ENCODE data around the gene GALNT2. TPM values are rescaled to one million over a fixed set of nuclear protein-coding genes. Genes with fewer than 3 reads are reported as not detected.

Gene GALNT2
- total and polyA plus RNA-seq, 9 of the 15 experiments (the other 6 are each of a cell fraction or from before 2014, with no cell fraction given) = 1.6 to 106 (median 51.9) TPM

- DNase-seq (ENCODE audit: extremely low read depth in 1 of 4, low spot score in 3 of 4) (peak in 1 of 4 experiments; percentile 54), FAIRE-seq (peak; percentile 11), ATAC-seq (no peak; the same call in 2 of the 3 replicates)
- H2AFZ ChIP-seq (ENCODE audit: low read depth, low read length) = peak overlapping the region; percentile 61; the same call in 1 of the 2 replicates
- H3K27me3 ChIP-seq (ENCODE audit: control insufficient read depth in 2 of 2, insufficient read depth in 2 of 2, low read length in 2 of 2) = no peaks in the 10 kb centered on the region
- H3K9me3 ChIP-seq (replicated peaks; ENCODE audit: control insufficient read depth, insufficient read depth, low read depth, low read length) = peaks cover 4% of the 10 kb centered on the region
- peaks cover 71% of the 10 kb centered on the region for H3K79me2 ChIP-seq (ENCODE audit: control insufficient read depth, insufficient read depth, low read length)
- in situ Hi-C loops (cut with MboI) = no loop called here
- H3K4me1 ChIP-seq (replicated peaks in 1 of 2; ENCODE audit: control insufficient read depth in 2 of 2, insufficient read depth in 2 of 2, low read length in 2 of 2) = peaks cover 28 to 51% of the 10 kb centered on the region in 2 experiments
- H3K4me2 ChIP-seq (ENCODE audit: insufficient read depth, low read length) = peak overlapping the region; percentile 77
- H3K9ac ChIP-seq (ENCODE audit: insufficient read depth in 1 of 2, low read depth in 2 of 2, low read length in 2 of 2) = peak overlapping the region; percentile 77 to 95; a peak in 3 of 4 replicates
- peak overlapping the region; percentile 74 for H3K27ac ChIP-seq (ENCODE audit: extremely low read depth, low read depth, low read length)
- H3K4me3 ChIP-seq = peak overlapping the region; percentile 82
- ChIA-PET POLR2A (interaction anchor here (0.5 to 3.0 kb wide), 7 partner anchors 10 to 193 kb away, joined by 3 to 21 read pairs (median 3); no protein-coding TSS in a partner anchor), CTCF (ENCODE audit: low intra/inter-chr PET ratio) (no interaction called here)
- TSS peak; percentile 45 for BruUV-seq (replicated peaks)
- intact Hi-C loops (cut with micrococcal nuclease) = loop anchor here (2.0 to 10.0 kb wide), 3 partner anchors 58 to 794 kb away; partner anchors contain the start of gene RAB4A
- H3K36me3 ChIP-seq (ENCODE audit: control insufficient read depth, insufficient read depth, low read length) = 0 out of 3 replicates have a peak, but pooled peaks cover 5% of the 10 kb centered on the region
- H3K9me1 ChIP-seq (ENCODE audit: control insufficient read depth, insufficient read depth, low read length) = peaks cover 9% of the 10 kb centered on the region
- H4K20me1 ChIP-seq (replicated peaks; ENCODE audit: control insufficient read depth, insufficient read depth, low read length) = peaks cover 36% of the 10 kb centered on the region
- WGBS (ENCODE audit: insufficient coverage, low coverage, missing lambda C conversion rate) = 5% methylated on average over 13 of the region's 13 CpGs
- no peak for TF ChIP-seq XRCC5 (IDR thresholded peaks at IDR 0.05; ENCODE audit: low read depth, low read length)
- peak; percentile 44; the same call in 1 of the 2 replicates for TF ChIP-seq USF1 (CRISPR knock-in tag; IDR thresholded peaks at IDR 0.05)
- no peak for TF ChIP-seq U2AF1 (optimal IDR thresholded peaks at IDR 0.05; ENCODE audit: low read depth, low read length)
- TF ChIP-seq RNF2 (IDR thresholded peaks at IDR 0.05) = no peak
- TF ChIP-seq HDAC1 (IDR thresholded peaks at IDR 0.05) = peak in 1 of 2 experiments; percentile 43; a peak in 1 of 4 replicates
- peak; percentile 37; the same call in 1 of the 2 replicates for TF ChIP-seq USF2 (CRISPR knock-in tag; IDR thresholded peaks at IDR 0.05)
- 0 out of 4 replicates have a peak, but pooled peaks of 1 of the 2 experiments have one; percentile 18 for TF ChIP-seq MLLT1 (IDR thresholded peaks at IDR 0.05)
- TF ChIP-seq FOXK2 (conservative IDR thresholded peaks at IDR 0.05 in 1 of 2, IDR thresholded peaks at IDR 0.05 in 1 of 2; ENCODE audit: low read depth in 2 of 2) = 0 out of 4 replicates have a peak, but pooled peaks of 1 of the 2 experiments have one; percentile 21
- TF ChIP-seq NCOA1 (IDR thresholded peaks at IDR 0.05; ENCODE audit: low read depth) = 0 out of 2 replicates have a peak, but pooled peaks have one; percentile 29
- peak; percentile 57; the same call in 1 of the 2 replicates for TF ChIP-seq RAD51 (IDR thresholded peaks at IDR 0.05; ENCODE audit: borderline replicate concordance, low read depth)
- TF ChIP-seq IRF1 (CRISPR knock-in tag; IDR thresholded peaks at IDR 0.05; ENCODE audit: borderline replicate concordance) = no peak; the same call in 1 of the 2 replicates
- TF ChIP-seq NKRF (IDR thresholded peaks at IDR 0.05; ENCODE audit: borderline replicate concordance) = peak; percentile 61; the same call in 1 of the 2 replicates
- 0 out of 4 replicates have a peak, but pooled peaks of 1 of the 2 experiments have one; percentile 57 for TF ChIP-seq SIN3A (IDR thresholded peaks at IDR 0.05; ENCODE audit: borderline replicate concordance in 2 of 2, control insufficient read depth in 1 of 2, low read depth in 2 of 2, low read length in 2 of 2)
- TF ChIP-seq L3MBTL2 (IDR thresholded peaks at IDR 0.05) = peak; percentile 31
Measured at GRCh38 chr1:230068952-230069684, 2.1 kb downstream of the GALNT2 start.

Measured in K562 (cell line).